A673 (cell line): ENCODE measurements around the gene GK2.

Experiments
- CTCF ChIP-seq: fragments of 300-800, 200-600 bp; sonication (generic); conservative IDR thresholded peaks from 2 replicates; pipeline ENCODE4 v1.5.1; 2017; ENCODE audit warnings: low read depth, mild to moderate bottlenecking, antibody characterized with exemption, low read length, moderate library complexity, mixed read lengths
- EZH2 ChIP-seq: fragments of 200-600 bp; sonication (generic); IDR thresholded peaks from 2 replicates; pipeline ENCODE4 v1.6.1; 2017; ENCODE audit warnings: borderline replicate concordance, low read depth, mild to moderate bottlenecking, mixed read lengths, antibody characterized with exemption, low read length; ENCODE audit not compliant: poor library complexity, severe bottlenecking

- no peak for TF ChIP-seq CTCF
- no peak for TF ChIP-seq EZH2
Measured at GRCh38 chr4:79439489-79439888, 31.5 kb upstream of the GK2 start.
